Adipose tissue (tissue), 3 donors: Measurements from ENCODE around the gene NXPE4. TPM values are rescaled to one million over a fixed set of nuclear protein-coding genes. Genes with fewer than 3 reads are reported as not detected.
"Not testable (repeated sequence)": the region's sequence is repeated elsewhere in the genome, so short reads cannot be mapped to it uniquely, and the experiment has no call there.

Source experiments
- H3K27ac ChIP-seq: one replicate; pipeline ENCODE4 v1.5.1; 2013; ENCODE audit warnings: low read depth, low read length
- WGBS, 3 donors: extraction: QIAGEN DNeasy Blood & Tissue Kit; methylation state at CpG; one replicate each; pipeline ENCODE4 v1.1.7; 2013; 5-methylcytosine and 5-hydroxymethylcytosine counted together
- polyA plus RNA-seq, 3 donors: library from polyadenylated mRNA; stranded (reverse); fragments of 200-250 nt; gene quantifications; one replicate each; pipeline ENCODE4 v1.2.3, GENCODE V29; 2013
- donor health status: healthy with polysubstance abuse.
- donor health status: Bipolar disorder and iron deficiency.
- donor health status: healthy.

Gene NXPE4
- polyA plus RNA-seq, result under 1 TPM in 1 of 3 donors, not detected in 2; 0.34 TPM

DNA sequence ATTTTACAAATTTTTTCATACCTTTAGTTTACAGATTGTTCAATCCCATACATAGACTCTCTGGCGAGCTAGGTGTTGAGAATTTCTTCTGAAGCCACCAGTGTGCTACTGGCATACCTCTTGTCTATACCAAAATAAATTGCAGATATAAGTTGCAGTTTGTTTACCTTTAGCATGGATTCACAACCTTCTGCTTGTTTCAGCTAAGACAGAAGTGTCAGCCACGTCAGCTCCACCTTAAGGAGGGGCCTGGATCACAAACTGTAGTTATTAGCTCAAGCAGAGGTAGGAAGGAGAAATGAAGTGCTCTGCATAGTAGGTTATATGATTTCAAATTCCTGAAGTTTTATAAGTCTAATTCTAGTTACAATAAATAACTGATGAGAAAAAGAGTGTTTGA, at the start of gene NXPE4:
TSS of gene NXPE4 (minus strand) at position 216 of the 400 bp plus-strand sequence. CDS start 1,027 bp downstream, outside the sequence.
- 54 to 71% (median 66%) methylated on average over 2 of the region's 2 CpGs for WGBS, 3 donors
- H3K27ac ChIP-seq, result no peak within 1 kb of the TSS

DNA sequence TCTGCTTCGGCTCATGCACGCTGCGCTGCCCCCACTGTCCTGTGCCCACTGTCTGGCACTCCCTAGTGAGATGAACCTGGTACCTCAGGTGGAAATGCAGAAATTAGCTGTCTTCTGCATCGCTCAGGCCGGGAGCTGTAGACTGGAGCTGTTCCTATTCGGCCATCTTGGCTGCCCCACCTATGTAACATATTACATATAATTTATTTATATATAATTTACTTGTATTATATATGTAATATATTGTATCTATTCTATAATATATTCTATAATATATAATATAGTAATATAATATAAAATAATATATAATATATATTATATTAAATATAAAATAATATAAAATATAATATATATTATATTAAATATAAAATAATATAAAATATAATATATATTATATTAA, 43.9 kb upstream of the NXPE4 start:
- 96% methylated on average over 6 of the region's 6 CpGs for WGBS, 3 donors
- H3K27ac ChIP-seq, result not testable (repeated sequence)

DNA sequence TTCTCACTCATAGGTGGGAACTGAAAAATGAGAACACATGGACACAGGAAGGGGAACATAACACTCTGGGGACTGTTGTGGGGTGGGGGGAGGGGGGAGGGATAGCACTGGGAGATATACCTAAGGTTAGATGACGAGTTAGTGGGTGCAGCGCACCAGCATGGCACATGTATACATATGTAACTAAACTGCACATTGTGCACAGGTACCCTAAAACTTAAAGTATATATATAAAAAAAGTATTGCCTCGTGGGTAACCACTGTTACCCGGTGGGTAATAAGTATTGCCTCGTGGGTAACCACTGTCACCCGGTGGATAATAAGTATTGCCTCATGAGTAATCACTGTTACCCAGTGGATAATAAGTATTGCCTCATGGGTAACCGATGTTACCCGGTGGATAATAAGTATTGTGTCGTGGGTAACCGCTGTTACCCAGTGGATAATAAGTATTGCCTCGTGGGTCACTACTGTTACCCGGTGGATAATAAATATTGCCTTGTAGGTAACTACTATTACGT, 35.9 kb upstream of the NXPE4 start:
- WGBS, 3 donors, result 90 to 93% (median 90%) methylated on average over 13 of the region's 13 CpGs
- not testable (repeated sequence) for H3K27ac ChIP-seq

DNA sequence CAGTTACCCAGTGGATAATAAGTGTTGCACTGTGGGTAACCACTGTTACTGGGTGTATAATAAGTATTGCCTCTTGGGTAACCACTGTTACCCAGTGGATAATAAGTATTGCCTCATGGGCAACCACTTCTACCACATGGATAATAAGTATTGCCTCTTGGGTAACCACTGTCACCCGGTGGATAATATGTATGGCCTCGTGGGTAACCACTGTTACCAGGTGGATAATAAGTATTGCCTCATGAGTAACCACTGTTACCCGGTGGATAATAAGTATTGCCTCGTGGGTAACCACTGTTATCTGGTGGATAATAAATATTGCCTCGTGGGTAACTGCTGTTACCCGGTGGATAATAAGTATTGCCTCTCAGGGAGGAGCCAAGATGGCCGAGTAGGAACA, 29.7 kb upstream of the NXPE4 start:
- no peak overlapping the region for H3K27ac ChIP-seq
- 79 to 88% (median 85%) methylated on average over 7 of the region's 7 CpGs for WGBS, 3 donors

- 76 to 89% (median 85%) methylated on average over 10 of the region's 10 CpGs for WGBS, 3 donors
- no peak overlapping the region for H3K27ac ChIP-seq
These were observed 29.0 kb upstream of the NXPE4 start for GRCh38 chr11:114624455-114625207.

DNA sequence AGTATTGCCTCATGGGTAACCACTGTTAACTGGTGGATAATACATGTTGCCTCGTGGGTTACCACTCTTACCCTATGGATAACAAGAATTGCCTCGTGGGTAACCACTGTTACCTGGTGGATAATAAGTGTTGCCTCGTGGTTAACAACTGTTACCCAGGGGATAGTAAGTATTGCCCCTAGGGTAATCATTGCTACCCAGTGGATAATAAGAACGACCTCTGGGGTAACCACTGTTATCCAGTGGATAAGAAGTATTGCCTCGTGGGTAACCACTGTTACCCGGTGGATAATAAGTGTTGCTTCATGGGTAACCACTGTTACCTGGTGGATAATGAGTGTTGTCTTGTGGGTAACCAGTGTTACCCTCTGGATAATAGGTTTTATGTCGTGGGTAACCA, 28.1 kb upstream of the NXPE4 start:
- H3K27ac ChIP-seq, result no peak overlapping the region

GRCh38 chr11:114622858-114623257, 27.3 kb upstream of the NXPE4 start:
- 89 to 94% (median 91%) methylated on average over 11 of the region's 11 CpGs for WGBS, 3 donors
- no peak overlapping the region for H3K27ac ChIP-seq

More for the DNA sequence above, 28.1 kb upstream of the NXPE4 start:
- 69 to 83% (median 76%) methylated on average over 7 of the region's 7 CpGs for WGBS, 3 donors

DNA sequence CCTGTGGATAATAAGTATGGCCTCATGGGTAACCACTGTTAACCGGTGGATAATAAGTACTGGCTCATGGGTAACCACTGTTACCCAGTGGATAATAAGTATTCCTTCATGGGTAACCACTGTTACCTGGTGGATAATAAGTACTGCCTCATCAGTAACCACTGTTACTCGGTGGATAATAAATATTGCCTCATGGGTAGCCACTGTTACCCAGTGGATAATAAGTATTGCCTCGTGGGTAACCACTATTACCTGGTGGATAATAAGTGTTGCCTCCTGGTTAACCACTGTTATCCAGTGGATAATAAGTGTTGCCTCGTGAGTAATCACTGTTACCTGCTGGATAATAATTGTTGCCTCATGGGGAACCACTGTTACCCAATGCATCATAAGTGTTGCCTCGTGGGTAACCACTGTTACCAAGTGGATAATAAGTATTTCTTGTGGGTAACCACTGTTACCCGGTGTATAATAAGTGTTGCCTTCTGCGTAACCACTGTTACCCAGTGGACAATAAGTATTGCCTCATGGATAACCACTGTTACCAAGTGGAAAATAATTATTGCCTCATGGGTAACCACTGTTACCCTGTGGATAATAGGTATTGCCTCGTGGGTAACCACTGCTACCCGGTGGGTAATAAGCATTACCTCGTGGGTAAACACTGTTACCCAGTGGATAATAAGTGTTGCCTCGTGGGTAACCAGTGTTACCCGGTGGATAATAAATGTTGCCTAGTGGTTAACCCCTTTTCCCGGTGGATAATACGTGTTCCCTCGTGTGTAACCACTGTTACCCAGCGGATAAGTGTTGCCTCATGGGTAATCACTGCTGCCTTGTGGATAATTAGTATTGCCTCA, 26.6 kb upstream of the NXPE4 start:
- 83 to 86% (median 86%) methylated on average over 16 of the region's 16 CpGs for WGBS, 3 donors
- no peak overlapping the region for H3K27ac ChIP-seq

DNA sequence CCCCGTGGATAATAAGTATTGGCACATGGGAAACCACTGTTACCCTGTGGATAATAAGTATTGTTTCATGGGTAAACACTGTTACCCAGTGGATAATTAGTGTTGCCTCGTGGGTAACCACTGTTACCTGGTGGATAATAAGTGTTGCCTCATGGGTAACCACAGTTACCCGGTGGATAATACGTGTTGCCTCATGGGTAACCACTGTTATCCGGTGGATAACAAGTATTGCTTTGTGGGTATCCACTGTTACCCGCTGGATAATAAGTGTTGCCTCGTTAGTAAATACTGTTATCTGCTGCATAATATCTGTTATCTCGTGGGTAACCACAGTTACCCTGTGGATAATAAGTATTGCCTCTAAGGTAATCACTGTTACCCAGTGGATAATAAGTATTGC, 25.5 kb upstream of the NXPE4 start:
- no peak overlapping the region for H3K27ac ChIP-seq
- 82 to 89% (median 87%) methylated on average over 8 of the region's 8 CpGs for WGBS, 3 donors

GRCh38 chr11:114619659-114620173, 24.1 kb upstream of the NXPE4 start:
- H3K27ac ChIP-seq, result no peak overlapping the region
- 69 to 88% (median 81%) methylated on average over 10 of the region's 10 CpGs for WGBS, 3 donors

DNA sequence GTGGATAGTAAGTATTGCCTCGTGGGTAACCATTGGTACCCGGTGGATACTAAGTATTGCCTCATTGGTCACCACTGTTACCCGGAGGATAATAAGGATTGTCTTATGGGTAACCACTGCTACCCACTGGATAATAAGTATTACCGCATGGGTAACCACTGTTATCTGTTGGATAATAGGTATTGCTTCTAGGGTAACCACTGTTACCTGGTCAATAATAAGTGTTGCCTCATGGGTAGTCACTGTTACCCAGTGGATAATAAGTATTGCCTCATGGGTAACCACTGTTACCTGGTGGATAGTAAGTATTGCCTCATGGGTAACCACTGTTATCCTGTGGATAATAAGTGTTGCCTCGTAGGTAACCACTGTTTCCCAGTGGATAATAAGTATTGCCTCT, 22.6 kb upstream of the NXPE4 start:
- H3K27ac ChIP-seq, result no peak overlapping the region
- 92 to 97% (median 95%) methylated on average over 5 of the region's 5 CpGs for WGBS, 3 donors

- WGBS, 3 donors, result 85 to 91% (median 91%) methylated on average over 29 of the region's 29 CpGs
- no peak overlapping the region for H3K27ac ChIP-seq
These were observed 21.9 kb upstream of the NXPE4 start for GRCh38 chr11:114617157-114618124.

DNA sequence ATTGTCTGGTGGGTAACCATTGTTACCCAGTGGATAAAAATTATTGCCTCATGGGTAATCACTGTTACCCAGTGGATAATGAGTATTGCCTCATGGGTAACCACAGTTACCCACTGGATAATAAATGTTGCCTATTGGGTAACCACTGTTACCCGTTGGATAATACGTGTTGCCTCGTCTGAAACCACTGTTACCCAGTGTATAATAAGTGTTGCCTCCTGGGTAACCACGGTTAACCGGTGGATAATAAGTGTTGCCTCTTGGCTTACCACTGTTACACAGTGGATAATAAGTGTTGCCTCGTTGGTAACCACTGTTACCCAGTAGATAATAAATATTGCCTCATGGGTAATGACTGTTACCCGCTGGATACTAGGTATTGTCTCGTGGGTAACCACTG, 20.9 kb upstream of the NXPE4 start:
- H3K27ac ChIP-seq, result no peak overlapping the region
- WGBS, 3 donors, result 85 to 95% (median 94%) methylated on average over 8 of the region's 8 CpGs

GRCh38 chr11:114615448-114616361, 20.1 kb upstream of the NXPE4 start:
- H3K27ac ChIP-seq, result no peak overlapping the region
- 84 to 92% (median 89%) methylated on average over 17 of the region's 17 CpGs for WGBS, 3 donors

DNA sequence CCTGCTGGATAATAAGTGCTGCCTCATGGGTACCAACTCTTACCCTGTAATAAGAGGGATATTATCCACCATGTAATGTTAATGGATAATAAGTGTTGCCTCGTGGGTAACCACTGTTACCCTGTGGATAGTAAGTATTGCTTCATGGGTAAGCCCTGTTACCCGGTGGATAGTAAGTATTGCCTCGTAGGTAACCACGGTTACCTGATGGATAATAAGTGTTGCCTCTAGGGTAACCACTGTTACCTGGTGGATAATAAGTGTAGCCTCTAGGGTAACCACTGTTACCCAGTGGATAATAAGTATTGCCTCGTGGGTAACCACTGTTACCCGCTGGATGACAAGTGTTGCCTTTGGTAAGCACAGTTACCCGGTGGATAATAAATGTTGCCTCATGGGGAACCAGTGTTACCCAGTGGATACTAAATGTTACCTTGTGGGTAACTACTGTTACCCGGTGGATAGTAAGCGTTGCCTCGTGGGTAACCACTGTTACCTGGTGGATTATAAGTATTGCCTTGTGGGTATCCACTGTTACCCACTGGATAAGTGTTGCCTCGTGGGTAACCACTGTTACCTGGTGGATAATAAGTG, 18.6 kb upstream of the NXPE4 start:
- WGBS, 3 donors, result 85 to 94% (median 87%) methylated on average over 11 of the region's 11 CpGs
- no peak overlapping the region for H3K27ac ChIP-seq

GRCh38 chr11:114613094-114613493, 17.5 kb upstream of the NXPE4 start:
- WGBS, 3 donors, result 76 to 94% (median 87%) methylated on average over 9 of the region's 9 CpGs
- not testable (repeated sequence) for H3K27ac ChIP-seq

DNA sequence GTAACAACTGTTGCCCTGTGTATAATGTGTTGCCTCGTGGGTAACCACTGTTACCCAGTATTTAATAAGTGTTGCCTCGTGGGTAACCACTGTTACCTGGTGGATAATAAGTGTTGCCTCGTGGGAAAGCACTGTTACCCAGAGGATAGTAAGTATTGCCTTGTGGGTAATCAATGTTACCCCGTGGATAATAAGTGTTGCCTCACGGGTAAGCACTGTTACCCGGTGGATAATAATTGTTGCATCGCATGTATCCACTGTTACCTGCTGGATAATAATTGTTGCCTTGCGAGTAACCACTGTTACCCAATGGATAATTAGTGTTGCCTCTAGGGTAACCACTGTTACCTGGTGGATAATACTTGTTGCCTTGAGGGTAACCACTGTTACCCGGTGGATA, 17.1 kb upstream of the NXPE4 start:
- H3K27ac ChIP-seq, result no peak overlapping the region
- WGBS, 3 donors, result 82 to 92% (median 91%) methylated on average over 9 of the region's 9 CpGs
